Measurements from ENCODE around the gene DNAJC3. TPM values are rescaled to one million over a fixed set of nuclear protein-coding genes. Genes with fewer than 3 reads are reported as not detected.

DNAJC3 gene
- total and polyA plus RNA-seq, 2 experiments from 2014 or later, result 27.1 to 91.4 TPM

DNA sequence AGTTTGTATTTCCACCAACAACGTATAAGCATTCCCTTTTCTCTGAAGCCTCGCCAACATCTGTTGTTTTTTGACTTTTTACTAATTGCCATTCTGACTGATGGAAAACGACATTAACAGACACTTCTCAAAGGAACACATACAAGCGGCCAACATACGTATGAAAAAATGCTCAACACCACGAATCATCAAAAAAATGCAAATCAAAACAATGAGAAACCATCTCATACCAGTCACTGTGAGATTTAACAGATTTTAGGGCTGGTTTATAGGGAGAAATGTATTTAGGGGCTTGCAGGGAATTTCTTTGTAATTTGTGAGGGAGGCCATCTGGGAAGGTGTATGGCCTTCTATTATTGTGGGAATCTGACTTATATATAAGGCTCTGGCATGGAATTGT is 29.6 kb upstream of the DNAJC3 start:
- peaks cover 19% of the 10 kb centered on the region for H3K27me3 ChIP-seq
- WGBS (ENCODE audit: low lambda C conversion rate, missing lambda C conversion rate), result 91% methylated on average over 6 of the region's 6 CpGs
- DNase-seq (ENCODE audit: low spot score), result no peak
- H3K4me1 ChIP-seq (ENCODE audit: insufficient read depth), result no peaks in the 10 kb centered on the region
- H3K4me3 ChIP-seq, result no peak overlapping the region
- no peak overlapping the region for H2AFZ ChIP-seq
- peaks cover 3% of the 10 kb centered on the region for H3K79me2 ChIP-seq
- H4K20me1 ChIP-seq (ENCODE audit: insufficient read depth, poor library complexity, severe bottlenecking), result no peaks in the 10 kb centered on the region
- H3K4me2 ChIP-seq, result no peak overlapping the region
- no peaks in the 10 kb centered on the region for H3K9me2 ChIP-seq (replicated peaks; ENCODE audit: insufficient read depth)
- no peaks in the 10 kb centered on the region for H3K9me3 ChIP-seq (ENCODE audit: low read depth)
- H3K27ac ChIP-seq, result no peak overlapping the region
- H3K36me3 ChIP-seq (replicated peaks; ENCODE audit: insufficient read depth, low read depth), result no peaks in the 10 kb centered on the region
- TF ChIP-seq, protein P1, sequence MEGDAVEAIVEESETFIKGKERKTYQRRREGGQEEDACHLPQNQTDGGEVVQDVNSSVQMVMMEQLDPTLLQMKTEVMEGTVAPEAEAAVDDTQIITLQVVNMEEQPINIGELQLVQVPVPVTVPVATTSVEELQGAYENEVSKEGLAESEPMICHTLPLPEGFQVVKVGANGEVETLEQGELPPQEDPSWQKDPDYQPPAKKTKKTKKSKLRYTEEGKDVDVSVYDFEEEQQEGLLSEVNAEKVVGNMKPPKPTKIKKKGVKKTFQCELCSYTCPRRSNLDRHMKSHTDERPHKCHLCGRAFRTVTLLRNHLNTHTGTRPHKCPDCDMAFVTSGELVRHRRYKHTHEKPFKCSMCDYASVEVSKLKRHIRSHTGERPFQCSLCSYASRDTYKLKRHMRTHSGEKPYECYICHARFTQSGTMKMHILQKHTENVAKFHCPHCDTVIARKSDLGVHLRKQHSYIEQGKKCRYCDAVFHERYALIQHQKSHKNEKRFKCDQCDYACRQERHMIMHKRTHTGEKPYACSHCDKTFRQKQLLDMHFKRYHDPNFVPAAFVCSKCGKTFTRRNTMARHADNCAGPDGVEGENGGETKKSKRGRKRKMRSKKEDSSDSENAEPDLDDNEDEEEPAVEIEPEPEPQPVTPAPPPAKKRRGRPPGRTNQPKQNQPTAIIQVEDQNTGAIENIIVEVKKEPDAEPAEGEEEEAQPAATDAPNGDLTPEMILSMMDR (IDR thresholded peaks at IDR 0.05; ENCODE audit: poor library complexity), result no peak
- TF ChIP-seq EZH2 (IDR thresholded peaks at IDR 0.05; ENCODE audit: borderline replicate concordance) (no peak), EZH2phosphoT487 (IDR thresholded peaks at IDR 0.05; ENCODE audit: low read depth, severe bottlenecking, unreplicated experiment) (no peak)

DNA sequence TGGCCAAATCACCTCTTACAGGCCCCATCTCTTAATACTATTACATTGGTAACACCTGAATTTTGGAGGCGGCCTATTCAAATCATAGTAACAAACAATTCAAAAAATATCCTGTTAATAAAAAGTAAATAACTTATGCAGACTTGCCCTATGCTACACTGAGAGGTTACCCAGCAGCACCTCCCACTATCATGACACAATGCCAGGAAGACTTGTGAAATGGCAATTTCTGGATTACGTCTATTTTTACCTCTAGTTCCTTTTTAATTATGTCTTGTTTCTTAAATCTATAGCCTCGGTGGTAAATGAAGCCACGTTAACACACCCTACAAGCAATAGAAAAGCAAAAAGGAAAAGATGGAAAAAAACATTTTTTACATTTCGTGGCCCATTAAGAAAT is 26.2 kb upstream of the DNAJC3 start:
- no peak overlapping the region for H2AFZ ChIP-seq
- no peaks in the 10 kb centered on the region for H3K9me2 ChIP-seq (replicated peaks; ENCODE audit: insufficient read depth)
- no peaks in the 10 kb centered on the region for H4K20me1 ChIP-seq (ENCODE audit: insufficient read depth, poor library complexity, severe bottlenecking)
- no peaks in the 10 kb centered on the region for H3K79me2 ChIP-seq
- H3K27me3 ChIP-seq, result no peaks in the 10 kb centered on the region
- H3K9me3 ChIP-seq (ENCODE audit: low read depth), result no peaks in the 10 kb centered on the region
- no peak overlapping the region for H3K27ac ChIP-seq
- H3K4me2 ChIP-seq, result no peak overlapping the region
- H3K4me3 ChIP-seq, result no peak overlapping the region
- over 99% methylated on average over 5 of the region's 5 CpGs for WGBS (ENCODE audit: low lambda C conversion rate, missing lambda C conversion rate)
- H3K4me1 ChIP-seq (ENCODE audit: insufficient read depth), result no peaks in the 10 kb centered on the region
- TF ChIP-seq EZH2 (IDR thresholded peaks at IDR 0.05; ENCODE audit: borderline replicate concordance) (no peak), EZH2phosphoT487 (IDR thresholded peaks at IDR 0.05; ENCODE audit: low read depth, severe bottlenecking, unreplicated experiment) (no peak)
- TF ChIP-seq, protein P1 (IDR thresholded peaks at IDR 0.05; ENCODE audit: poor library complexity), result no peak
- no peaks in the 10 kb centered on the region for H3K36me3 ChIP-seq (replicated peaks; ENCODE audit: insufficient read depth, low read depth)
- DNase-seq (ENCODE audit: low spot score), result no peak

DNA sequence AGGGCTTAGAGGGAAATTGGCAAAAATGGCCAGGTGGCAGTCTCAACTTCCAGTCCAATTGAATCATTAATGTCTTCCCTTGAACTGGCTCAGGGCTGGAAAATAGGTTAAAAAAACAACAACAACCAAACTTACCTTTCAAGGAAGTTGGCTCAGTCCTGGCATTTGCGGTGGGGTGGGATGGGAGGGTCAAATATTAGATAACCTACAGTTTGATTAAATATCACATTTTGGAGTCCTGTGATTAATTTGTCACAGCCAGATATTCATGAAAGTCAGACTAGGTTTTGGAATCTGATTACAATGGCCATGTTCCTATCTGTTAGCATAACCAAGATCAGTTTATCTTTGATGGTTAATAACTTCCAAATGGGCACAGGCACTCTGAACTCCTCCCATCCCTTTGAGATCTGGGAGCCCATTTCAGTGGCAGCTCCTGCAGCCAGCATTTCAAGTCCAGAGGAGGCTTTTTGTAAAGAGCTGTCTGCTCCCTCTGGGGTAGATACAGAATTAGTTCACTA is 24.6 kb upstream of the DNAJC3 start:
- H3K27me3 ChIP-seq, result no peaks in the 10 kb centered on the region
- 77% methylated on average over 1 of the region's 1 CpG for WGBS (ENCODE audit: low lambda C conversion rate, missing lambda C conversion rate)

More for the DNA sequence above, 24.6 kb upstream of the DNAJC3 start:
- Histone ChIP-seq H4K20me1 (ENCODE audit: insufficient read depth, poor library complexity, severe bottlenecking) (no peaks in the 10 kb centered on the region), H3K4me2 (no peak overlapping the region), H3K79me2 (no peaks in the 10 kb centered on the region), H3K9me2 (replicated peaks; ENCODE audit: insufficient read depth) (no peaks in the 10 kb centered on the region), H3K36me3 (replicated peaks; ENCODE audit: insufficient read depth, low read depth) (no peaks in the 10 kb centered on the region), H3K27ac (no peak overlapping the region), H2AFZ (no peak overlapping the region), H3K4me3 (no peak overlapping the region), H3K9me3 (ENCODE audit: low read depth) (no peaks in the 10 kb centered on the region), H3K4me1 (ENCODE audit: insufficient read depth) (peaks cover 4% of the 10 kb centered on the region)
- TF ChIP-seq, protein P1 (IDR thresholded peaks at IDR 0.05; ENCODE audit: poor library complexity), result no peak
- no peak for TF ChIP-seq EZH2 (IDR thresholded peaks at IDR 0.05; ENCODE audit: borderline replicate concordance)
- no peak for TF ChIP-seq EZH2phosphoT487 (IDR thresholded peaks at IDR 0.05; ENCODE audit: low read depth, severe bottlenecking, unreplicated experiment)
- no peak for DNase-seq (ENCODE audit: low spot score)
